ENCODE measurements around the gene SLC11A2. TPM values are rescaled to one million over a fixed set of nuclear protein-coding genes. Genes with fewer than 3 reads are reported as not detected.
"Not testable (repeated sequence)": the region's sequence is repeated elsewhere in the genome, so short reads cannot be mapped to it uniquely, and the experiment has no call there.

The SLC11A2 gene
- total RNA-seq, 2 donors from 2014 or later = 47.7 to 56.9 TPM

GRCh38 chr12:51028126-51028812 is 2.1 kb upstream of the SLC11A2 start:
- intact Hi-C loops (cut with DNase I) = no loop called here
- no peak for DNase-seq
- no peak for ATAC-seq

- intact Hi-C loops (cut with DNase I) = no loop called here
- DNase-seq (no peak), ATAC-seq (no peak)
Measured at GRCh38 chr12:51027342-51027835, 1.2 kb upstream of the SLC11A2 start.

- intact Hi-C loops (cut with DNase I) = no loop called here
- ATAC-seq = no peak
Measured at GRCh38 chr12:51025338-51025835, 797 bp downstream of the SLC11A2 start.

DNA sequence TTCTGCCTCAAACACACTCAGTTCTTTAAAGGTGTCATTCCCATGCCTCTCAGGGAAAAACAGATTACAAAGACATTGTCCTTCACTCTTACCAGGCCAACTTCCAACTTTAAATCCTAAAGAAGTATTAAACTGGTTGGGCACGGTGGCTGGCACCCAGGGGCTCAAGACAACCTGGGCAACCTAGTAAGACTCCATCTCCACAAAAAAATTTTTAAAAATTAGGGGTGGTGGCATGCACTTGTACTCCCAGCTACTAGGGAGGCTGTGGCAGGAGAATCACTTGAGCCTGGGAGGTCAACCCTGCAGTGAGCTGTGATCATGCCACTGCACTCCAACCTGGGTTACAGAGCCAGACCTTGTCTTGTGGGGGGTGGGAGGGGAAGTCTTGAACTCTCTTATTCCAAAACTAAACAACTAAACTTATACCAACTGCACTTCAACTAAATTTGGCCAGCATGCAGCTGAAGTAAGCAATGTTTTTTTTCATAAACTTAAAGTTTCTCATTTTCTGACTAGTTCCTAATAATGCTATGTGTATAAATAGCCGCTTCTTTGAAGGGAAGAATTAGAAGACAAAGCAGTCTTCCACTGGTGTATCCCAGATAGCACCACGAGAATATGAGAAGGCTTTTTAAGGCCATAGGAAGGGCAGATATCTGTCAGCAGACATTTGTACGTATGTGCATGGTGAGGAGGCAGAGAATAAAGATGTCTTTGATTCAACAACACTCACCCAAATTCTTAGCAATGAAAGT is 2.4 kb downstream of the SLC11A2 start:
- ATAC-seq (no peak), DNase-seq (no peak)
- intact Hi-C loops (cut with DNase I) = no loop called here

More at GRCh38 chr12:51025338-51025835, 797 bp downstream of the SLC11A2 start:
- DNase-seq = no peak

DNA sequence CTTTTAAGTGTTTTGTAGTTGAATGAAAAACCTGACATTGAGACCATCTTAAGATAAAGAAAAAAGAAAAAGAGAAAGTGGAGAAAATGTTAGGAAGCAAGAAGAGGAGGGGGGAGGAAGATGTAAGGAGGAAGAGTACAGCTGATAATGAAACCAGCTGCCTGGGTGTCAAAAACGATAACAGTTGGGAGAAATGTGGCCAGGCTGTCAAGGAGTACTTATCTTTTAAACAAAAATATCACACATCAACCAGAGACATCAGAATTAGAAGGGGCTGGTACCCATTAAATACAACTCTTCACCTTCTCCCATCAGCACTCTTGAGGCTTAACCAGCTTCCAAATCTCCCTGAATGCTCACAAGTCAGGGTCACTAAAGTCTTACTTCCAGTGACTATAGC is 4.5 kb downstream of the SLC11A2 start:
- intact Hi-C loops (cut with DNase I) = no loop called here
- ATAC-seq (no peak), DNase-seq (no peak)

DNA sequence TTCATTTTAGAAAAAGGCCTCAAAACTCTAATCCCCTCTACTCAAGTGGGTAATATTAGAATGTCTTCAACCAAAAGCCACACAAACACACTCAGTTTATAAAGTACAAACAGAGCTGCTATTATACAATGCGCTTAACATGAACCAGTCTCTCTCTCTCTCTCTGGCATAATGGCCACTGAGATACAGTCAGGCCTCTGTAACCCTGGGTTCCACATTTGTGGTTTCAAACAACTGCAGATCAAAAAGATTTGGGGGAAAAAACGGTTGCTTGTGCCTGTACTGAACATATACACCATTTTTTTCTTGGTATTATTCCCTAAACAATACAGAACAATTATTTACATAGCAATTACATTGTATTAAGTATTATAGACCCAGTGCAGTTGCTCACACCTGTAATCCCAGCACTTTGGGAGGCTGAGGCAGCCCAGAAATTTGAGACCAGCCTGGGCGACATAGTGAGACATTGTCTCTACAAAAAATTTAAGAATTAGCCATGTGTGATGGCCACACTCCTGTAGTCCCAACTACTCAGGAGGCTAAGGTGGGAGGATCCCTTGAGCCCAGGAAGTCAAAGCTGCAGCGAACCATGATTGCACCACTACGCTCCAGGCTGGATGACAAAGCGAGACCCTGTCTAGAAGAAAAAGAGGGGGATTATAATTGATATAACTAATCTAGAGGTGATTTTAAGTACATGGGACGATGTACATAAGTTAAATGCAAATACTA is 5.6 kb downstream of the SLC11A2 start:
- DNase-seq (no peak), ATAC-seq (no peak)
- intact Hi-C loops (cut with DNase I) = no loop called here

DNA sequence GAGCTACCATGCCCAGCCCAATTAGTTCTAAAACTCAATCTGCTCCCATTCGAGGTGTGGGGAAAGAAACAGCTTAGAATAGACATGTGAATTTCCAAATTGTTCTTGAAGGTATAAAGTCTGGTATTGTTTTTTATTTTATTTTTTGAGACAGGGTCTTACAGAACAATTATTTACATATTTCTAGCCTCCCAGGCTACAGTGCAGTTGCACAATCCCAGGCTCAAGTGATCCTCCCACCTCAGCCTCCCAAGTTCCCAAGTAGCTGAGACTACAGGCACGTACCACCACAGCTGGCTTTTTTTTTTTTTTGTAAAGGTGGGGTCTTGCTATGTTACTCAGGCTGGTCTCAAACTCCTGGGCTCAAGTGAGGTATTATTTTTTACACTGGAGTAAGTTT is 6.3 kb downstream of the SLC11A2 start:
- ATAC-seq (no peak), DNase-seq (no peak)
- intact Hi-C loops (cut with DNase I) = no loop called here

GRCh38 chr12:51018956-51019355 is 7.2 kb downstream of the SLC11A2 start:
- ATAC-seq (no peak), DNase-seq (no peak)
- intact Hi-C loops (cut with DNase I) = no loop called here

DNA sequence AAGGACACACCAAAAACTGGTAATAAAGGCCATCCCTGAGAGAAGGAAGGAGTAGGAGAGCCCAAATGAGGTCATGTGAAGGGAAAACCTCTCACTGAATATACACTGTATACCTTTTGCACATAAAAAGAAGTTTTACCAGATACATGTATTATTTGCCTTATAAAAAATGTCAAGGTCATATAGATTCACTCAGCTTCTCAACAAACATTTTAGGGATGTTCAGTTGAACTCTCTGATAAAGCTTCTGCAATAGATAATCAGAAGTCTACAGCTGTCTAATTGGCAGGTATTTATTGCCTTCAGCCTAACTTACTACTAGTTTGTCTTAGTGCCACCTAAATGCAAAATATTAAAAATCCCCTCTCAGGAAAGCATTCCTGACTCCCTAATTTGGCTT is 8.7 kb downstream of the SLC11A2 start:
- DNase-seq = no peak
- no peak for ATAC-seq
- intact Hi-C loops (cut with DNase I) = no loop called here

GRCh38 chr12:51014467-51014866 is 11.7 kb downstream of the SLC11A2 start:
- DNase-seq; ATAC-seq; intact Hi-C loops (cut with DNase I): not testable (repeated sequence)

GRCh38 chr12:51013441-51013840 is 12.7 kb downstream of the SLC11A2 start:
- DNase-seq (no peak), ATAC-seq (no peak)
- intact Hi-C loops (cut with DNase I) = no loop called here

- intact Hi-C loops (cut with DNase I) = no loop called here
- DNase-seq = no peak
- ATAC-seq = no peak
Measured at GRCh38 chr12:51012570-51013236, 13.5 kb downstream of the SLC11A2 start.

- ATAC-seq (peak in 1 of 2 donors; percentile 55), DNase-seq (peak; percentile 34)
- intact Hi-C loops (cut with DNase I) = no loop called here
Measured at GRCh38 chr12:51011955-51012354, 14.2 kb downstream of the SLC11A2 start.

- ATAC-seq (peak; percentile 90 to 95), DNase-seq (peak; percentile 66)
- intact Hi-C loops (cut with DNase I) = no loop called here
Measured at GRCh38 chr12:51009056-51009440, 17.1 kb downstream of the SLC11A2 start.

- ATAC-seq = no peak
- intact Hi-C loops (cut with DNase I) = no loop called here
Measured at GRCh38 chr12:51008329-51009055, 17.7 kb downstream of the SLC11A2 start.

GRCh38 chr12:51005671-51006070 is 20.5 kb downstream of the SLC11A2 start:
- intact Hi-C loops (cut with DNase I) = no loop called here
- DNase-seq (no peak), ATAC-seq (no peak)

More at GRCh38 chr12:51008329-51009055, 17.7 kb downstream of the SLC11A2 start:
- no peak for DNase-seq

DNA sequence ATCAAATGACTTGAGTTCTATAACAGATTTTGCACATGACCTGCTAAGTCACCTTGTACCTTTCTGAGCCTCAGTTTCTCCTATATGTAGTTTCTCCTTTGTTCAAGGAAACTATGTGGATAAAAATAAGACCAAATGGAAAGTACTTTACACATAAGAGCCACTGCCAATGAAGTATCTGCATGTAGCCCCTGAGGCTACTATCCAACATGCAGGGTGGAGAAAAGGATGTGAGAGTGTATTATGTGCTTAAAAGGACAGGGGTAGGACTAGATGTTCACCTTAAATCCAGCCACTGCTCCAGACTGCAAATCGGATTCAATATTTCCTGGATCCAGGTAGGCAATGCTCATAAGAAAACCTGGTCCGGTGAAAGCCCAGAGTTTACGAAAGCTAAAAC is 21.2 kb downstream of the SLC11A2 start:
- ATAC-seq = no peak
- no peak for DNase-seq
- intact Hi-C loops (cut with DNase I) = no loop called here

DNA sequence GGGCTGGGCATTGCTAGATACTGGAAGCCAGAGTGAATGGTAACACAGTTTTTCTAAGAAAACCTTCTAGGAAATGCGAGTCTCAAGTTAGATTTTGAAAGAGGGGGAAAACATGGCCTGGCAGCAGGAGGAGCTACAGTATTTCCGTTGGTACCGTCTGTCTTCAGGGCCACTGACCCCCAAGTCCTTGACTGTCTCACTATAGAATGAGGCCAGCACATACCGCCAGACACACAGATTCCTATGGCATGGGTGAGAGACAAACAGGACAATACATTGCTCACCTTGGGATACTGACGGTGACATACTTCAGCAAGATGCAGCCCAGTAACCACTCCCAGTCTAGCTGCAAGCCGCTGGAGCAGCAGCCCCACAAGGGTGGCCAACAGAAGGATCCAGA is 21.7 kb downstream of the SLC11A2 start:
- ATAC-seq (no peak), DNase-seq (no peak)
- intact Hi-C loops (cut with DNase I) = no loop called here

DNA sequence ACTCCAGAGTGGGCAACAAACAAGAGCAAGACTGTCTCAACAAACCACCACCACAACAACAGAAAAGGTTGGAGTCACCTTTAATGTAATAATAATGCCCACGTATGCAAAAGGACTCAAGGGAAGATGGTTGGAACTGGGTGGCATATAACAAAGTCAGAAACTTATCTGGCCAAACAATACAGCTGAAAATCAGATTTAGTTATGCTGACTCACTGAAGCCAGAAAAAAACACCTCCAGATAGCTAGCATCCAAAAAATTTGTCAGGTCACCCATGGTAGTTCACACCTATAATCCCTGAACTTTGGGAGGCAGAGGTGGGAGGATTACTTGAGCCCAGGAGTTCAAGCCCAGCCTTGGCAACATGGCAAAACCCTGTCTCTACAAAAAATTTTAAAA is 24.4 kb downstream of the SLC11A2 start:
- no peak for DNase-seq
- ATAC-seq = no peak
- intact Hi-C loops (cut with DNase I) = no loop called here

All from left cardiac atrium (tissue), 4 donors.